Measurements from ENCODE around the gene PLEKHA7.

PLEKHA7 gene

DNA sequence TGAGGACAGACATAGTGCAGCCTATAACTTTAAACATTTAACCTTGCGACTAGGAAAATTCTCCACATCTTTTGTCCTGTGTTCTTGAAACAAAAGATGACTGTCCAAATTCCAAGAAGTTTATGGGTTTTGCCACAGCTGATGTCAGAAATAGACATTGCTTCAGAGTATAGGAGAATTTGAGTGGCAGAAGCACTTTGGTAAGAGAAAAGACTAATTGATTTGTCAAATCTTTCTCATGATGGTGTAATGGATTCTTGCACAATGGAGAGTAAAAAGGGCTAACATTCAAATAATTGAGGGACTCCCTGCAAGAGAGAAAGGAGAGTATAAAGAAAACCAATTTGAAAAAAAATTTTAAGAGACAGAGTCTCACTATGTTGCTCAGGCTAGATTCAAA lies 250.5 kb downstream of the PLEKHA7 start:
- Histone ChIP-seq H3K4me3 (ENCODE audit: severe bottlenecking) (no peak overlapping the region), H3K27ac (ENCODE audit: poor library complexity, severe bottlenecking) (no peak overlapping the region), H3K9me3 (ENCODE audit: severe bottlenecking) (no peaks in the 10 kb centered on the region), H3K27me3 (ENCODE audit: insufficient read depth, poor library complexity, severe bottlenecking) (no peaks in the 10 kb centered on the region), H3K36me3 (ENCODE audit: low read depth) (no peaks in the 10 kb centered on the region), H3K4me1 (ENCODE audit: insufficient read depth, poor library complexity, severe bottlenecking) (no peaks in the 10 kb centered on the region)
- TF ChIP-seq, protein P1, sequence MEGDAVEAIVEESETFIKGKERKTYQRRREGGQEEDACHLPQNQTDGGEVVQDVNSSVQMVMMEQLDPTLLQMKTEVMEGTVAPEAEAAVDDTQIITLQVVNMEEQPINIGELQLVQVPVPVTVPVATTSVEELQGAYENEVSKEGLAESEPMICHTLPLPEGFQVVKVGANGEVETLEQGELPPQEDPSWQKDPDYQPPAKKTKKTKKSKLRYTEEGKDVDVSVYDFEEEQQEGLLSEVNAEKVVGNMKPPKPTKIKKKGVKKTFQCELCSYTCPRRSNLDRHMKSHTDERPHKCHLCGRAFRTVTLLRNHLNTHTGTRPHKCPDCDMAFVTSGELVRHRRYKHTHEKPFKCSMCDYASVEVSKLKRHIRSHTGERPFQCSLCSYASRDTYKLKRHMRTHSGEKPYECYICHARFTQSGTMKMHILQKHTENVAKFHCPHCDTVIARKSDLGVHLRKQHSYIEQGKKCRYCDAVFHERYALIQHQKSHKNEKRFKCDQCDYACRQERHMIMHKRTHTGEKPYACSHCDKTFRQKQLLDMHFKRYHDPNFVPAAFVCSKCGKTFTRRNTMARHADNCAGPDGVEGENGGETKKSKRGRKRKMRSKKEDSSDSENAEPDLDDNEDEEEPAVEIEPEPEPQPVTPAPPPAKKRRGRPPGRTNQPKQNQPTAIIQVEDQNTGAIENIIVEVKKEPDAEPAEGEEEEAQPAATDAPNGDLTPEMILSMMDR (IDR thresholded peaks at IDR 0.05; ENCODE audit: poor library complexity, severe bottlenecking), result no peak
- ATAC-seq (ENCODE audit: low read depth), result no peak
- no peak for DNase-seq (ENCODE audit: low spot score)

DNA sequence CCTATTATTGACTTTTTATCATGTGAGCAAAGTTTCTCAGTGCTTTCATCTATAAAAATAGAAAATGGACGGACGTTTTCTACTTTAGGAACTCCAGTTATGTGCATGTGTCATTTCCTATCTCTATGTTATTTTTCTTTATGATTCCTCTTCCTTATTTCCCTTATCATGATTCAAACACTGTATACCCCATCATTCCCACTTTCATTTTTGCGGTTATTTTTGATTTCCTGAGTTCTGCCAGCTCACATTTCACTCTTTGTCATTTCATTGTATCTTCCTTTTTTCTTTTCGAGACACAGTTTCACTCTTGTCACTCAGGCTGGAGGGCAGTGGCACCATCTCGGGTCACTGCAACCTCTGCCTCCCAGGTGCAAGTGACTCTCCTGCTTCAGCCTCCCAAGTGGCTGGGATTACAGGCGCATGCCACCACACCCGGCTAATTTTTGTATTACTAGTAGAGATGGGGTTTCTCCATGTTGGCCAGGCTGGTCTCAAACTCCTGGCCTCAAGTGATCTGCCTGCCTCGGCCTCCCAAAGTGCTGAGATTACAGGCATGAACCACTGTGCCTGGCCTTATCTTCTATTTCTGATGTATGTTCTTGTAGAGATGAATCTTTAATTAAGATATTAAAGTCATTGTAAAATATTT lies 254.2 kb downstream of the PLEKHA7 start:
- no peak for DNase-seq (ENCODE audit: low spot score)
- no peak overlapping the region for H3K27ac ChIP-seq (ENCODE audit: poor library complexity, severe bottlenecking)
- H3K27me3 ChIP-seq (ENCODE audit: insufficient read depth, poor library complexity, severe bottlenecking), result no peaks in the 10 kb centered on the region
- ATAC-seq (ENCODE audit: low read depth), result no peak
- H3K4me1 ChIP-seq (ENCODE audit: insufficient read depth, poor library complexity, severe bottlenecking), result no peaks in the 10 kb centered on the region
- no peaks in the 10 kb centered on the region for H3K9me3 ChIP-seq (ENCODE audit: severe bottlenecking)
- H3K4me3 ChIP-seq (ENCODE audit: severe bottlenecking), result no peak overlapping the region
- peaks cover 17% of the 10 kb centered on the region for H3K36me3 ChIP-seq (ENCODE audit: low read depth)
- TF ChIP-seq, protein P1 (IDR thresholded peaks at IDR 0.05; ENCODE audit: poor library complexity, severe bottlenecking), result no peak

DNA sequence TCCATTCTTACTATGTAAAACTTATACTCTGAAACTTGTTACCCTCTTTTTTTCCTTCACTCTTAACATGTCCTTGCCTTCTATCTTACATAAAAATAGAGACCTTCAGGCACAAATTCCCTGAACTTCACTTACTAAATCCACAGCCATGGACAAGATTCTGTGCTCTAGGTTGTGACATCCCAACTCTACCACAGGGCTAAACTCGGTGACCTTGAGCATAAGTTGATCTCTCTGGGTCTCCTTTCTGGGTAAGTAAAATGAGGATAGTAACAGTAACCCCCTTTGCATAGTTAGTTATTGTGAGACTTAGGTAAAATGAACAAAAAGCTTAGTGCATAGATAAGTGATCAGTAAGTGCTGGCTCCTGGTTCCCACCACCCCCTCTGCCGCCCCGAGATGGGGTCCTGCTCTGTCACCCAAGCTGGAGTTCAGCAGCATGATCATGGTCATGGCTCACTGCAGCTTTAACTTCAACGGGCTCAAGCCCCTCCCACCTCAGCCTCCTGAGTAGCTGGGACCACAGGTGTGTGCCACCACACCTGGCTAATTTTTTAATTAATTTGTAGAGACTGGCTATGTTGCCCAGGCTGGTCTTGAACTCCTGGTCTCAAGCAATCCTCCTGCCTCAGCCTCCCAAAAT lies 255.7 kb downstream of the PLEKHA7 start:
- Histone ChIP-seq H3K9me3 (ENCODE audit: severe bottlenecking) (no peaks in the 10 kb centered on the region), H3K4me3 (ENCODE audit: severe bottlenecking) (no peak overlapping the region), H3K36me3 (ENCODE audit: low read depth) (peaks cover 30% of the 10 kb centered on the region), H3K4me1 (ENCODE audit: insufficient read depth, poor library complexity, severe bottlenecking) (no peaks in the 10 kb centered on the region), H3K27me3 (ENCODE audit: insufficient read depth, poor library complexity, severe bottlenecking) (no peaks in the 10 kb centered on the region), H3K27ac (ENCODE audit: poor library complexity, severe bottlenecking) (no peak overlapping the region)
- DNase-seq (ENCODE audit: low spot score) (no peak), ATAC-seq (ENCODE audit: low read depth) (no peak)
- TF ChIP-seq, protein P1 (IDR thresholded peaks at IDR 0.05; ENCODE audit: poor library complexity, severe bottlenecking), result no peak

DNA sequence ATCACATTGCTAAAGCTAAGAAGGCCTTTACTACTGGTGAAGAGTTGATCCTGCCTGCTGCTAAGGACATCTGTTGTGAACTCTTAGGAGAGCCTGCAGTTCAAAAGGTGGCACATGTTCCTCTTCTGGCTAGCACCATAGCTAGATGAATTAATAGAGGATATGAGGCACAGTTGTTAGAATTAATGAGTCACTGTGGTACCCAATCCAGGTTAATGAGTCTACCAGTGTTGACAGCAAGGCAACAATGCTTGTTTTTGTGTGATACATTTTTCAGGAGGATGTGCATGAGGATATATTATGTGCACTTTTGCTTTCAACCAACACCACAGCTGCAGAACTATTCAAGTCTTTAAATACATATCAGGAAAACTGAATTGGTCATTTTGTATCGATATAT lies 263.8 kb downstream of the PLEKHA7 start:
- Histone ChIP-seq H3K4me1 (ENCODE audit: insufficient read depth, poor library complexity, severe bottlenecking) (no peaks in the 10 kb centered on the region), H3K27ac (ENCODE audit: poor library complexity, severe bottlenecking) (no peak overlapping the region), H3K4me3 (ENCODE audit: severe bottlenecking) (no peak overlapping the region), H3K27me3 (ENCODE audit: insufficient read depth, poor library complexity, severe bottlenecking) (no peaks in the 10 kb centered on the region), H3K36me3 (ENCODE audit: low read depth) (peaks cover 94% of the 10 kb centered on the region), H3K9me3 (ENCODE audit: severe bottlenecking) (no peaks in the 10 kb centered on the region)
- TF ChIP-seq, protein P1 (IDR thresholded peaks at IDR 0.05; ENCODE audit: poor library complexity, severe bottlenecking), result no peak
- ATAC-seq (ENCODE audit: low read depth) (no peak), DNase-seq (ENCODE audit: low spot score) (no peak)

DNA sequence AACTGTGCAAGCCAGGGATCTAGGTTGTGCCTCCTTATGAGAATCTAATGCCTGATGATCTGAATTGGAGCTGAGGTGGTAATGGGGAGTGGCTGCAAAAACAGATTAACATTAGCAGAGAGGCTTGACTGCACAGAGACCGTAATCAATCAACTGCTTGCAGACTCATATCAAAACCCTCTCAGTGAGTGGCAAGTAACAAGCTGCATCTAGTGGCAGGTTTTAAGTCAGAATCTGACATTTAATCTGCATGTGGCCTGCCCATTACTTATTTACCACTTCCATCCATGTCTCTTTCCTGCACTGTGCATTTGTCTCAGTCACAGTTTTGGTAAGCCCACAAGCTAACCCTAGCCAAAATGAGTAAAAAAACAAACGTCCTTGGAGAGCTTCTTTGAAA lies 264.5 kb downstream of the PLEKHA7 start:
- Histone ChIP-seq H3K36me3 (ENCODE audit: low read depth) (peaks cover 95% of the 10 kb centered on the region), H3K4me1 (ENCODE audit: insufficient read depth, poor library complexity, severe bottlenecking) (no peaks in the 10 kb centered on the region), H3K27me3 (ENCODE audit: insufficient read depth, poor library complexity, severe bottlenecking) (no peaks in the 10 kb centered on the region), H3K27ac (ENCODE audit: poor library complexity, severe bottlenecking) (no peak overlapping the region), H3K9me3 (ENCODE audit: severe bottlenecking) (no peaks in the 10 kb centered on the region), H3K4me3 (ENCODE audit: severe bottlenecking) (no peak overlapping the region)
- TF ChIP-seq, protein P1 (IDR thresholded peaks at IDR 0.05; ENCODE audit: poor library complexity, severe bottlenecking), result no peak
- ATAC-seq (ENCODE audit: low read depth) (no peak), DNase-seq (ENCODE audit: low spot score) (no peak)
